Upper lobe of left lung (tissue), 6 donors: ENCODE measurements around the gene DNAJB12. TPM values are rescaled to one million over a fixed set of nuclear protein-coding genes. Genes with fewer than 3 reads are reported as not detected.
"Not testable (repeated sequence)": the region's sequence is repeated elsewhere in the genome, so short reads cannot be mapped to it uniquely, and the experiment has no call there.

Experiments
- ATAC-seq, 2 donors: fragments of 200-7000 bp; cut with Tn5 transposase; one replicate each; pipeline ENCODE4 v1.9.1; 2022; ENCODE audit warnings: mild to moderate bottlenecking in 2 of 2, moderate library complexity in 2 of 2; ENCODE audit not compliant: low FRiP score in 2 of 2
- DNase-seq, 2 donors: peaks; one replicate each; pipeline ENCODE4 v3.0.0-alpha.2; 2019 to 2020
- H3K27ac ChIP-seq, 4 donors: fragments of 200-600 bp; sonication (generic); one replicate each; pipeline ENCODE4 v1.5.1; 2016 to 2019
- H3K27me3 ChIP-seq, 4 donors: fragments of 200-600 bp; sonication (generic); one replicate each; pipeline ENCODE4 v1.5.1; 2017 to 2019
- H3K36me3 ChIP-seq, 4 donors: fragments of 200-600 bp; sonication (generic); one replicate each; pipeline ENCODE4 v1.5.1; 2016 to 2019
- H3K4me1 ChIP-seq, 4 donors: fragments of 200-600 bp; sonication (generic); one replicate each; pipeline ENCODE4 v1.5.1; 2018 to 2019
- H3K4me3 ChIP-seq, 4 donors: fragments of 200-600 bp; sonication (generic); one replicate each; pipeline ENCODE4 v1.5.1; 2017 to 2019; ENCODE audit warnings: mild to moderate bottlenecking in 2 of 4, moderate library complexity in 1 of 4
- H3K9me3 ChIP-seq, 4 donors: fragments of 200-600 bp; sonication (generic); one replicate each; pipeline ENCODE4 v1.5.1; 2018 to 2019
- EP300 ChIP-seq, 4 donors: sonication (generic); formaldehyde crosslinking; IDR thresholded peaks; one replicate each; pipeline ENCODE4 v1.5.1; 2017; ENCODE audit warnings: antibody characterized with exemption in 4 of 4, control low read depth in 2 of 4
- POLR2A ChIP-seq, 4 donors: fragments of 450-650 bp; IDR thresholded peaks; one replicate each; pipeline ENCODE4 v1.5.1; 2016 to 2017; ENCODE audit warnings: antibody characterized with exemption in 4 of 4, mild to moderate bottlenecking in 2 of 4
- POLR2AphosphoS5 ChIP-seq, 2 donors: sonication (generic); formaldehyde crosslinking; IDR thresholded peaks; one replicate each; pipeline ENCODE4 v1.5.1; 2017; ENCODE audit warnings: antibody characterized with exemption in 2 of 2
- WGBS, 2 donors: methylation state at CpG; one replicate each; pipeline ENCODE4 v1.1.5; 2017 to 2018; 5-methylcytosine and 5-hydroxymethylcytosine counted together
- total RNA-seq, 6 donors: library from RNA; depleted of rRNA in 4 of 6; stranded (reverse); fragments of >200 nt in 4 of 6; gene quantifications; one replicate each; pipeline versions ENCODE4 v1.1.0 to v1.2.1, GENCODE V29; 2016 to 2021
- TF ChIP-seq, protein P1 (sequence below), 6 experiments: fragments of 450-650 bp in 4 of 6; fragments of 200-600 bp in 2 of 6; sonication (generic) in 2 of 6; IDR thresholded peaks; one replicate each; pipeline ENCODE4 v1.5.1; 2016 to 2019; ENCODE audit warnings: antibody characterized with exemption in 6 of 6
- donor health status: DM: no; HTN: no; CAD: no; lungs with moderate emphysema.
- donor health status: DM: no; HTN: yes; CAD: no; lungs with severe emphysema.

DNAJB12 gene
- total RNA-seq, 6 donors from 2014 or later, result 24.4 to 81.7 (median 49.2) TPM

DNA sequence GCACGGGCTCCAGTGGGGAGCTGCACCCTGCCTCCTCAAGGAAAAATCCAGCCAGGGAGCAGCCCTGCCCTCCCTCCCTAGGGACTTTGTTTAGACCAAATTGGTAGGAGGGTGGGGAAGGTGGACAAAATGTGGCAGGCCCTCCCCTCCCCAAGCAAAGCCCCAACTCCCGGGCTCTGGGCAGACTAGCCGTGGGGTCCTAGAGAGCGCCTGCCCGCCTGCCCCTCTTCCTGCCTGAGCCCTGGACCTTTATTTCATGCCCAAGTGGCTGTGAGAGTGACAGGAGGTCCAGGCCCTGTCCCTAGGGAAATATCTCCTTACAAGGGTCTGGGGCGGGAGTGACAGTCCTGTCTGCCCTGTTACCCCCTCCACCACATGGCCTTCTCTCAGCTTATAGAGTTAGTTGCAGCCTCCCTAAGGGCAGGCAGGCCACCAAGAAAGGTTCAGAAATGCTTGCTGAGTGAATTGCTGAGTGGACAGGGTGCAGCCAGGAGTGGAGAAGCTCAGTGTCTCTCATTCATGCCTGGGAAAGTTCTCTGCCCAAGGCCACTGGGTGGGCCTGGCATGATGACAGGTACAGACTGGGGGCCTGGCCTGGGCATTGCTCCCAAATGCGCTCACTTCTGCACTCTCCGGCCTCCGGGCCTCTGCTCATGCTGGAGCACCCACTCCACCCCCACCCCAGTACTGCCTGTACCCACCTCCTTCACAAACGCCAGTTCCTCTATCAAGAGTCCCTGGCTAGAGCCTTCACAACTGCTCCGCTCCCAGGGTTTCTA is 25.2 kb downstream of the DNAJB12 start:
- peak in 1 of 2 donors; percentile 73 for DNase-seq
- Histone ChIP-seq H3K4me1 (peaks cover 85 to 92% (median 89%) of the 10 kb centered on the region in 4 donors), H3K36me3 (peaks cover 0 to 7% (median 2%) of the 10 kb centered on the region in 4 donors), H3K4me3 (no peak overlapping the region), H3K27ac (peak overlapping the region; percentile 54 to 97 (median 88)), H3K9me3 (no peaks in the 10 kb centered on the region), H3K27me3 (no peaks in the 10 kb centered on the region)
- WGBS, 2 donors, result 54 to 71% methylated on average over 5 to 11 of the region's 11 CpGs
- no peak for ATAC-seq
- TF ChIP-seq POLR2A (IDR thresholded peaks at IDR 0.05) (peak in 1 of 4 donors; percentile 23), EP300 (IDR thresholded peaks at IDR 0.05) (no peak), POLR2AphosphoS5 (IDR thresholded peaks at IDR 0.05) (no peak)
- TF ChIP-seq, protein P1, sequence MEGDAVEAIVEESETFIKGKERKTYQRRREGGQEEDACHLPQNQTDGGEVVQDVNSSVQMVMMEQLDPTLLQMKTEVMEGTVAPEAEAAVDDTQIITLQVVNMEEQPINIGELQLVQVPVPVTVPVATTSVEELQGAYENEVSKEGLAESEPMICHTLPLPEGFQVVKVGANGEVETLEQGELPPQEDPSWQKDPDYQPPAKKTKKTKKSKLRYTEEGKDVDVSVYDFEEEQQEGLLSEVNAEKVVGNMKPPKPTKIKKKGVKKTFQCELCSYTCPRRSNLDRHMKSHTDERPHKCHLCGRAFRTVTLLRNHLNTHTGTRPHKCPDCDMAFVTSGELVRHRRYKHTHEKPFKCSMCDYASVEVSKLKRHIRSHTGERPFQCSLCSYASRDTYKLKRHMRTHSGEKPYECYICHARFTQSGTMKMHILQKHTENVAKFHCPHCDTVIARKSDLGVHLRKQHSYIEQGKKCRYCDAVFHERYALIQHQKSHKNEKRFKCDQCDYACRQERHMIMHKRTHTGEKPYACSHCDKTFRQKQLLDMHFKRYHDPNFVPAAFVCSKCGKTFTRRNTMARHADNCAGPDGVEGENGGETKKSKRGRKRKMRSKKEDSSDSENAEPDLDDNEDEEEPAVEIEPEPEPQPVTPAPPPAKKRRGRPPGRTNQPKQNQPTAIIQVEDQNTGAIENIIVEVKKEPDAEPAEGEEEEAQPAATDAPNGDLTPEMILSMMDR (IDR thresholded peaks at IDR 0.05), result no peak

DNA sequence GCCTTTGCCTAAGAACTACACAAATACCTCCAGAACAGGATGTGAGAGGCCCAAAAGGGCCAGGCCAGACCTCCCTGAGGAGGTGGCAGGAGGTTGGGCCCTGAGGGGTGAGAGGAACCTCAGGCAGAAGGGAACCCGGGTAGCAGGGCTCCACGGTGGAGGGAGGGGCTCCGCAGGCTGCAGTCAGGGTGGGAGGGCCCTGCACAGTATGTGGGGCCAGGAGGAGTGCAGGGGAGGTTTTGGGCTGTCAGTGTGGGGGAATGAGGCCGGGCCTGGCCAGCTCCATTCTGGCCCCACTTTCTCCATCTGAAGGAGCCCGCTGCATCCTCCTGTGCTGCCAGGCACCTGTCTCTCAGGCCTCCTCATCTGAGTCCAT is 25.9 kb downstream of the DNAJB12 start:
- no peak for DNase-seq
- Histone ChIP-seq H3K27ac (peak overlapping the region; percentile 34 to 97 (median 88)), H3K27me3 (no peaks in the 10 kb centered on the region), H3K4me3 (no peak overlapping the region), H3K36me3 (peaks cover 0 to 4% (median 0%) of the 10 kb centered on the region in 4 donors), H3K4me1 (peaks cover 83 to 91% (median 87%) of the 10 kb centered on the region in 4 donors), H3K9me3 (no peaks in the 10 kb centered on the region)
- ATAC-seq, result no peak
- no peak for TF ChIP-seq EP300 (IDR thresholded peaks at IDR 0.05)
- no peak for TF ChIP-seq POLR2A (IDR thresholded peaks at IDR 0.05)
- no peak for TF ChIP-seq POLR2AphosphoS5 (IDR thresholded peaks at IDR 0.05)
- TF ChIP-seq, protein P1 (IDR thresholded peaks at IDR 0.05), result no peak
- 60 to 63% methylated on average over 1 to 5 of the region's 5 CpGs for whole genome bisulfite sequencing, 2 donors

DNA sequence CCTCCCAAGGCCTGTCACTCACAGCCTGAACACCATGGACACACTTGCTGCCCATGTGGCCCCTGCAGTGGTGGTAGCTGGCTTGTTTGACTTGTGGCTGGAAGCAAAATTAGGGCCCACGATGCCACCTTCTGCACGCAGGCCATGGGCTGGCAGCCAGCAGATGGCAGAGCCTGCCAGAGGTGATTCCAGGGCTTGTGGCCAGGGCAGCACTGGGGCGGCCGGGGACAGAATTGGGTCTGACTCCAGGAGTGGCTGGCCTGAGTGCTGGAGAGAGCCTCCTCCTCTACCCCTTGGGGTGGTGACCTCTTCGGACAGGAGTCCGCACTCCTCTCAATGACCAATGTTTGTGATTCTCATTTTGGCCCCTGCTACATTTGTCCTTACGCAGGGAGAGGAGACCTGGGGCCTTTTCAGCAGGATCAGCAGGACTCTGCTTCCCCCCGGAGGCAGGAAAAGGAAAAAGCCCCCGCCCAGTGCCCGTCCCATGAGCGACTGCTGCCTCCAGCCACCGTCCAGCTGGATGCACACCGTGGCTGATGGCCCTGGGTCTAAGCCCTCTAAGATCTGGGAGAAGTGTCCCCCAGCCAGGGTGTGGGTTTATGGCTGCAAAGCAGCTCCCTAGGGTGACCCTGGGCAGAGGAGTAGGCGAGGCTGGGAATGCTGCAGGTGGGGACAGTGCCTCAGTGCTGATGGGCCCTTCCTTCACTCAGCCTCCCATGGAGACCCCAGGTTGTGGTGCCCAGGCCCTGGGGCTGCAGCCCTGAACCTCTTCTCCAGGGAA is 26.5 kb downstream of the DNAJB12 start:
- H3K9me3 ChIP-seq, result no peaks in the 10 kb centered on the region
- no peak overlapping the region for H3K4me3 ChIP-seq
- 0 to 4% methylated on average over 2 to 9 of the region's 14 CpGs for WGBS, 2 donors
- ATAC-seq (peak; percentile 13 to 59), DNase-seq (peak; percentile 71 to 83)
- no peaks in the 10 kb centered on the region for H3K27me3 ChIP-seq
- H3K4me1 ChIP-seq, result peaks cover 83 to 91% (median 87%) of the 10 kb centered on the region in 4 donors
- TF ChIP-seq POLR2AphosphoS5 (IDR thresholded peaks at IDR 0.05) (peak; percentile 30 to 32), EP300 (IDR thresholded peaks at IDR 0.05) (no peak), POLR2A (IDR thresholded peaks at IDR 0.05) (no peak)
- TF ChIP-seq, protein P1 (IDR thresholded peaks at IDR 0.05), result peak; percentile 56 to 83 (median 66)
- peak overlapping the region; percentile 34 to 97 (median 88) for H3K27ac ChIP-seq
- H3K36me3 ChIP-seq, result no peaks in the 10 kb centered on the region

DNA sequence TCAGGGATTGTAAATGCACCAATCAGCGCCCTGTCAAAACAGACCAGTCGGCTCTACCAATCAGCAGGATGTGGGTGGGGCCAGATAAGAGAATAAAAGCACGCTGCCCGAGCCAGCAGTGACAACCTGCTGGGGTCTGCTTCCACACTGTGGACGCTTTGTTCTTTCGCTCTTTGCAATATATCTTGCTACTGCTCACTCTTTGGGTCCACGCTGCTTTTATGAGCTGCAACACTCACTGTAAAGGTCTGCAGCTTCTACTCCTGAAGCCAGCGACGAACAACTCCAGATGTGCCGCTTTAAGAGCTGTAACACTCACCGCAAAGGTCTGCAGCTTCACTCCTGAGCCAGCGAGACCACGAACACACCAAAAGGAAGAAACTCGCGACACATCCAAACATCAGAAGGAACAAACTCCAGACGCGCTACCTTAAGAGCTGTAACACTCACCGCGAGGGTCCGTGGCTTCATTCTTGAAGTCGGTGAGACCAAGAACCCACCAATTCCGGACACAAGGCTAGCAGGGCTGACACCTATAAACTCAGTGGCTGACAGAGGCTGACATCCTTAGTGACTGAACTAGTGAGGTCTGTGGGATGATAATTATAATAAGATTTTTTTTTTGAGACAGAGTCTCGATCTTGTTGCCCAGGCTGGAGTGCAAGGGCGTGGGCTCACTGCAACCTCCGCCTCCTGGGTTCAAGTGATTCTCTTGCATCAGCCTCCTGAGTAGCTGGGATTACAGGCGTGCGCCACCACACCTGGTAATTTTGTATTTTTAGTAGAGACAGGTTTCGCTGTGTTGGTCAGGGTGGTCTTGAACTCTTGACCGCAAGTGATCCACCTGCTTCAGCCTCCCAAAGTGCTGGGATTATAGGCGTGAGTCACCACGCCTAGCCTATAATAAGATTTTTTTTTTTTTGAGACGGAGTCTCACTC is 27.8 kb downstream of the DNAJB12 start:
- DNase-seq, ATAC-seq, H3K27me3 ChIP-seq, H3K36me3 ChIP-seq, H3K9me3 ChIP-seq: not testable (repeated sequence)
- TF ChIP-seq POLR2AphosphoS5 (IDR thresholded peaks at IDR 0.05), result peak in 1 of 2 donors; percentile 62
- peak in 1 of 4 donors; percentile 55 for TF ChIP-seq POLR2A (IDR thresholded peaks at IDR 0.05)
- H3K4me3 ChIP-seq, result peak overlapping the region in 2 of 4 donors; percentile 17 to 22
- H3K4me1 ChIP-seq, result peaks cover 72 to 91% (median 81%) of the 10 kb centered on the region in 4 donors
- 76 to 90% methylated on average over 31 to 32 of the region's 32 CpGs for WGBS, 2 donors
- H3K27ac ChIP-seq, result peak overlapping the region; percentile 34 to 97 (median 72)
